SK-N-DZ (cell line): Measurements from ENCODE around the gene COASY.
"Not testable (repeated sequence)": the region's sequence is repeated elsewhere in the genome, so short reads cannot be mapped to it uniquely, and the experiment has no call there.

Source experiments
- DNase-seq: peaks from one replicate; pipeline ENCODE4 v3.0.0-alpha.2; 2015; ENCODE audit warnings: low spot score

The COASY gene

DNA sequence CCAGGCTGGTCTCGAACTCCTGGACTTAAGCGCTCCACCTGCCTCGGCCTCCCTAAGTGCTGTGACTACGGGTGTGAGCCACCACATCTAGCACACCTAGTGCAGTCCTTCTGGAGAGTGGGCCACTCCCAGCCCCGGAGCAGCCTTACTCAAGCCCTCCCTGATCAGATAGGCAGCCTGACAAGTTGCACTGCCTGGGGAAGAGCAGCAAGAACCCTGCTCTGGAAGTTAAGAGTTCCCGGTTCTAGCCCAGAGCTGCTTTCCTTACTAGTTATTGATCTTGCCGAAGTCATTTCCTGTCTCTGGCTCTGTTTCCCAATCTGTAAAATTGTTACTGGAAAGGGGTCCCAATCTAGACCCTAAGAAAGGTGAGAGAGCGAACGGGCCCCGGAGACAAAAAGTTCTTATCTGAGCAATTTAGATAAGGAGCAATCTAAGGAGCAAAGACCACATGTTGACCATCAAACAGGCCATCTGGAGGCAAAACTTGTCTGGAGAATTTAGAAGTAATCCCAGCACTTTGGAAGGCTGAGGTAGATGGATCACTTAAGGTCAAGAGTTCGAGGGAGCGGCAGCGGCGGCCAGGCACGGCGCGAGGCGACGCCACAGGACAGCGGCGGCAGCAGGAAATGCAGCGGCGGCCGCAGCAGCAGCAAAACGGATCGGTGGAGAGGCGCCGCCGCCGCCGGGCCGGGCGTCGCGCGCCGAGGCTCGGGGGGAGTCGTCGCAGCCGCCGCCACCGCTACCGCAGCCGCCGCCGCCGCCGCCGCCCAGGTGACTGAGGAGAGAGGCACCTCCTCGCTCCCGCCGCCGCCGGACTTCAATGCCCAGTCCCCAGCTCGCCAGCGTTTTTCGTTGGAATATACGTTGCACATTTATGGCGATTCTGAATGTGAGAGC lies 30.2 kb upstream of the COASY start:
- DNase-seq, result peak; percentile 64

DNA sequence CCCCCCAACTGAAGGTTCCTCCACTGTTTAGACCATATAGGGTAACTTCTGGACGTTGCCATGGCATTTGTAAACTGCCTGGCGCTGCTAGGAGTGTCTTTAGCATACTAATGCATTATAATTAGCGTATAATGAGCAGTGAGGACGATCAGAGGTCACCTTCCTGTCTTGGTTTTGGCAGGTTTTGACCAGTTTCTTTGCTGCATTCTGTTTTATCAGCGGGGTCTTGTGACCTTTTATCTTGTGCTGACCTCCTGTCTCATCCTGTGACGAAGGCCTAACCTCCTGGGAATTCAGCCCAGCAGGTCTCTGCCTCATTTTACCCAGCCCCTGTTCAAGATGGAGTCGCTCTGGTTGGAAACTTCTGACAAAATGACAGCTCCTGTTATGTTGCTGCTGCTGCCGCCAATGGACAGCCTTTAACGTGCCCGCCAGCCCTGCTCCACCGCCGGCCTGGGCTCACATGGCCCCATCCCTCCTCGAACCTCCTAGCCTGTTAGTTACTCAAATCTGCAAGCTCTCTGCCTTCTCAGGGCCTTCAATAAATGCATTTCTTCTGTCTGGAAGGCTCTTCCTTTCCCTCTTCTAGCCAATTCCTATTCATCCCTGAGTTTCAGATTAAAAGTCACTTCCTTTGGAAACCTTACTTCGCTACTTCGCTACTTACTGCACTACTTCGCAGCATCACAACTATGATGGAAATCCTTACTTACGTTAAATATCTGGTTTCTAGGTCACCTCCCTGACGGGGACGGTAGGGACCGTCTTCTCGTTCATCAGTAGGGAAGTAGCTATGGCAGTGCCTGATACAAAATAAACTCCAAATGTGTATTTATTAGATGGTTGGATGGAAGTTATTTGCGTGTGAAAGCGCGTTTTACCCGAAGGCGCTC lies 26.5 kb upstream of the COASY start:
- DNase-seq, result peak; percentile 66

DNA sequence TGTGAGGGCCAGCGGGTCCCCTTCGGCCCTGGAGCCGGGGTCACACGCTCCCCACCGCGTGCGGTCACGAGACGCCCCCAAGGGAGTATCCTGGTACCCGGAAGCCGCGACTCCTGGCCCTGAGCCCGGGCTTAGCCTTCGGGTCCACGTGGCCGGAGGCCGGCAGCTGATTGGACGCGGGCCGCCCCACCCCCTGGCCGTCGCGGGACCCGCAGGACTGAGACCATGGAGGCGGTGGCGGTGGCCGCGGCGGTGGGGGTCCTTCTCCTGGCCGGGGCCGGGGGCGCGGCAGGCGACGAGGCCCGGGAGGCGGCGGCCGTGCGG lies 25.9 kb upstream of the COASY start, which contains the start of gene NAGLU:
NAGLU (plus strand) TSS at position 194 of the 324 bp plus-strand sequence; CDS start at position 226, 32 bp downstream.
- peak; percentile 92 for DNase-seq

DNA sequence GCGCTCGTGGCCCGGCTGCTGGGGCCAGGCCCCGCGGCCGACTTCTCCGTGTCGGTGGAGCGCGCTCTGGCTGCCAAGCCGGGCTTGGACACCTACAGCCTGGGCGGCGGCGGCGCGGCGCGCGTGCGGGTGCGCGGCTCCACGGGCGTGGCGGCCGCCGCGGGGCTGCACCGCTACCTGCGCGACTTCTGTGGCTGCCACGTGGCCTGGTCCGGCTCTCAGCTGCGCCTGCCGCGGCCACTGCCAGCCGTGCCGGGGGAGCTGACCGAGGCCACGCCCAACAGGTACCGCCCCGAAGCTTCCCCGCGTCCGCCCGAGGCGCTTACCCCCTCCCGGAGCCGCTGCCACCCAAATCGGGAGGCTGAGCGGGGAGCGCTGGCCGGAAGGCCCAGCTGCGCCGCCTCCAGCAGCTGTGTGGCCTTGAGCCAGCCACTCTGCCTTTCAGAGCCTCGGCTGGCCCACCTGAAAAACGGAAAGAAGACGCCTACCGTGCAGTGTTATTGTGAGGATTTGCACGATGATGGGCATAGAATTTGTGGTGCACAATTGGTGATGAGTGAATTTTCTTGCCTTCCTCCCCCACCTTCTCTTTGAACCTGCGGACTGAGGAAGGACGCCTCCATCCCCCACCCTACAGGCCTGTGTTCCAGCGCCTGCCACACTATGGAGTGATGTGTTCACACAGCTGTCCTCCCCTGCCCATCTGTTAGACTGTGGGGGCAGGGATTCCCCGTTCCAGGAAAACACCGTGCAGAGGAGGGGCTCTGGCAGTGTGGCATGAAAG lies 25.4 kb upstream of the COASY start:
- peak; percentile 79 for DNase-seq

DNA sequence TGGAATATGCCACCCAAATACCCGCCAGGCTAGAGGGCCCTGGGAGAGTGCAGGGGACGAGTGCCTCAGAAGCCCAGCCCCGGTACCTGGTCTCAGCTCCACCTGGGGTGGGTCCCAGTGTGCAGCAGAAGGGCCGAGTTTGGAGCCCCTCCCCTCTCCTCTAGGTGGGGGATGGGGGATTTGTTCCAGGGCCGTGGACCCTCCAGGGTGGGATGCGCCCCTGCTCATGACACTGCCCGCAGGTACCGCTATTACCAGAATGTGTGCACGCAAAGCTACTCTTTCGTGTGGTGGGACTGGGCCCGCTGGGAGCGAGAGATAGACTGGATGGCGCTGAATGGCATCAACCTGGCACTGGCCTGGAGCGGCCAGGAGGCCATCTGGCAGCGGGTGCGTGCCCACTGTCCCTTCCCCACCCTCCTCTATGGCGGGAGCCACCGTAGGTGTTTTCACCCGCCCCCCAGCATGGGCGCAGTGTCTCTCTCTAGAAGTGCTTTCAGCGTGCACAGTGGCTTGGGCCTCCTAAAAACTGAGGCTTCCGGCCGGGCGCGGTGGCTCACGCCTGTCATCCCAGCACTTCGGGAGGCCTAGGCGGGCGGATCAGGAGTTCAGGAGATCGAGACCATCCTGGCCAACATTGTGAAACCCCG lies 24.7 kb upstream of the COASY start:
- no peak for DNase-seq

DNA sequence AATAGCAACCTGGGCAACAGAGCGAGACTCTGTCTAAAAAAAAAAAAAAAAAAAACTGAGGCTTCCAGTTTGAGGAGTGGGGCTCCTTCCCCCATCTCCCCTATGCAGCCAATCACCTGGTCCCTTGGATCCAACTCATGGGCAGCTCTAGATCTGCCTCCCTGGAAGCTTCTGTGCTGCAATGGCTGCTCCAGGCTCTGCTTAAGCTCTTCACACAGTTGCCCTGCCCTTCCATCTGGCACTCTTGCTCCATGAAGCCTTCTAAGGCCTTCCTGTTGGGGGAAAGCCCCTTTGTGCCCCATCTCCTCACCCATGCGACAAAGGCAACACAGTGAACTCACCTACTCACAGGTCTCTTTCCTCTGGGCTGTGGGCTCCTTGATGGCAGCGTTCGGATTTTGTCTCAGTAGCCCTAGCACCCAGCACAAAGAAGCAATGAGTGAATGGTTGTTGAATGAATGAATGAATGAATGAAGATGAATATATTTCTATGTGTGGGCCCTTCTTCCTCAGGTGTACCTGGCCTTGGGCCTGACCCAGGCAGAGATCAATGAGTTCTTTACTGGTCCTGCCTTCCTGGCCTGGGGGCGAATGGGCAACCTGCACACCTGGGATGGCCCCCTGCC lies 24.0 kb upstream of the COASY start:
- DNase-seq, result no peak

DNA sequence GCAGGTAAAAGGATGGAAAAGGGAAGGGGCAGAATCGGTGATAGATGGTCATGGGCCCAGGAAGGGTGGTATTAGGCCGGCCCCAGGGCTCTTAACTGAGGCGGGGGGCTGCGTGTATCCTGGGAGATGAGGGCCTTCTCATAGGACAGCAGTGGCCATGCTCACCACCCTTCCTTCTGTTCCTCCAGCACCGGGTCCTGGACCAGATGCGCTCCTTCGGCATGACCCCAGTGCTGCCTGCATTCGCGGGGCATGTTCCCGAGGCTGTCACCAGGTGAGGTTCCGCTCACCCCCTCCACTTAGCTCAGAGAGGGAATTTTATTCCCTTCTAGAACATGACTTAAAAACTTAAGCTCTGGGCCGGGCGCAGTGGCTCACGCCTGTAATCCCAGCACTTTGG lies 23.5 kb upstream of the COASY start:
- DNase-seq, result no peak

DNA sequence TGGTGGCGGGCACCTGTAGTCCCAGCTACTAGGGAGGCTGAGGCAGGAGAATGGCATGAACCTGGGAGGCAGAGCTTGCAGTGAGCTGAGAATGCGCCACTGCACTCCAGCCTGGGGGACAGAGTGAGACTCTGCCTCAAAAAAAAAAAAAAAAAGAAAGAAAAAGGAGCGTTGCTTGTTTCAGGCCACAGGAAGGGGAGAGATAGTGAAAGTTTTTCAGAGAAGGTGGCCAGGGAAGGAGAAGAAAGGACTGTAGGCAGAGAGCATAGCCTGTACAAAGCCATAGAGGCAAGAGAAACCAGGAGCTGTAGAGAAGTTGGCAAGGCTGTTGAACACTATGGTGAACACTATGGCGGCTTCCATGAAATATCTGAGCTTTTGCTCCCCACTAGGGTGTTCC lies 21.4 kb upstream of the COASY start:
- DNase-seq, result not testable (repeated sequence)

DNA sequence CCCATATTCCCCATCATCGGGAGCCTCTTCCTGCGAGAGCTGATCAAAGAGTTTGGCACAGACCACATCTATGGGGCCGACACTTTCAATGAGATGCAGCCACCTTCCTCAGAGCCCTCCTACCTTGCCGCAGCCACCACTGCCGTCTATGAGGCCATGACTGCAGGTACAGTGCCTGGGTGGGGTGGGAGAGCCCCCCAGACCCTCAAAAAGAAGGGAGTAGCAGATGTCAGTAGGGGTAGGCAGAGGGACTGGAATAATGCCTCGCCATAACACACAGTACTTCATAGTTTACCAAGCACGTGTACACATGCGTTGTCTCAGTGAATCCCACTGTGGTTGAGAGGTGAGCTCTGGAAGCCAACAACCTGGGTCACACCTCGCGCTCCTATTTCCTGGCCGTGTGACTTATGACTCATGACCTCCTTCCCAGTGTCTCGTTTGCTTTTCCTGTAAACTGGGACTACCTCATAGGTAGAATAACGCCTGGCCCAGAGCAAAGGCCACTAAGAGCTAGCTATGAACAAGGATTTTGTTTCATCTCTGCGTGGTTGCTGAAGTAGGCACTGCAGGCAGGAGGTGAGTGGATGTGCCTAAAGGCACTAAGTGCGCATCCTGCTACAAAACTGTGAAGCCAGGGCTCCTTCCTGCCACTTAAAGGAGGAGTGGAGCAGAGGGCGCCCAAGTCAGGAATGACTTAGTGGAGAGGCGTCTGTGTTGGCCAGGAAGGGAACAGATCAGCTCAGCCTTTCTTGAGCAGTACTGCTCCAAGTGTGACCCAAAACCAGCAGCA lies 20.7 kb upstream of the COASY start:
- DNase-seq, result no peak

DNA sequence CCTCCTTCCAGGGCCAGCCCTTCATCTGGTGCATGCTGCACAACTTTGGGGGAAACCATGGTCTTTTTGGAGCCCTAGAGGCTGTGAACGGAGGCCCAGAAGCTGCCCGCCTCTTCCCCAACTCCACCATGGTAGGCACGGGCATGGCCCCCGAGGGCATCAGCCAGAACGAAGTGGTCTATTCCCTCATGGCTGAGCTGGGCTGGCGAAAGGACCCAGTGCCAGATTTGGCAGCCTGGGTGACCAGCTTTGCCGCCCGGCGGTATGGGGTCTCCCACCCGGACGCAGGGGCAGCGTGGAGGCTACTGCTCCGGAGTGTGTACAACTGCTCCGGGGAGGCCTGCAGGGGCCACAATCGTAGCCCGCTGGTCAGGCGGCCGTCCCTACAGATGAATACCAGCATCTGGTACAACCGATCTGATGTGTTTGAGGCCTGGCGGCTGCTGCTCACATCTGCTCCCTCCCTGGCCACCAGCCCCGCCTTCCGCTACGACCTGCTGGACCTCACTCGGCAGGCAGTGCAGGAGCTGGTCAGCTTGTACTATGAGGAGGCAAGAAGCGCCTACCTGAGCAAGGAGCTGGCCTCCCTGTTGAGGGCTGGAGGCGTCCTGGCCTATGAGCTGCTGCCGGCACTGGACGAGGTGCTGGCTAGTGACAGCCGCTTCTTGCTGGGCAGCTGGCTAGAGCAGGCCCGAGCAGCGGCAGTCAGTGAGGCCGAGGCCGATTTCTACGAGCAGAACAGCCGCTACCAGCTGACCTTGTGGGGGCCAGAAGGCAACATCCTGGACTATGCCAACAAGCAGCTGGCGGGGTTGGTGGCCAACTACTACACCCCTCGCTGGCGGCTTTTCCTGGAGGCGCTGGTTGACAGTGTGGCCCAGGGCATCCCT lies 18.5 kb upstream of the COASY start:
- no peak for DNase-seq

DNA sequence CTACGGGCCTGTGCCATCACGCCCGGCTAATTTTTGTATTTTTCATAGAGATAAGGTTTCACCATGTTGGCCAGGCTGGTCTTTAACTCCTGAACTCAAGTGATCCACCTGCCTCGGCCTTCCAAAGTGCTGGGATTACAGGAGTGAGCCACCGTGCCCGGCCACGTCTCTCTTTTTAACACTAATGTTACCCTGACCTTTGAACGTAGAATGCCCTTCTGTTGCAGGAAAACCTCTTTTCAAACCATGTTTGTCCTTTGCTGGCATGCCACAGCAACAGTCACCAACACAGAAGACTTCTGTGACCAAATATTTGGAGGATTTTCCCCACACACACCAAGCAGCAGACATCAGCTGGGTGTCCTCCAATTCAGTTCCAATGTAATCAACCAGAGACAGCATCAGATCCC lies 17.1 kb upstream of the COASY start:
- no peak for DNase-seq

DNA sequence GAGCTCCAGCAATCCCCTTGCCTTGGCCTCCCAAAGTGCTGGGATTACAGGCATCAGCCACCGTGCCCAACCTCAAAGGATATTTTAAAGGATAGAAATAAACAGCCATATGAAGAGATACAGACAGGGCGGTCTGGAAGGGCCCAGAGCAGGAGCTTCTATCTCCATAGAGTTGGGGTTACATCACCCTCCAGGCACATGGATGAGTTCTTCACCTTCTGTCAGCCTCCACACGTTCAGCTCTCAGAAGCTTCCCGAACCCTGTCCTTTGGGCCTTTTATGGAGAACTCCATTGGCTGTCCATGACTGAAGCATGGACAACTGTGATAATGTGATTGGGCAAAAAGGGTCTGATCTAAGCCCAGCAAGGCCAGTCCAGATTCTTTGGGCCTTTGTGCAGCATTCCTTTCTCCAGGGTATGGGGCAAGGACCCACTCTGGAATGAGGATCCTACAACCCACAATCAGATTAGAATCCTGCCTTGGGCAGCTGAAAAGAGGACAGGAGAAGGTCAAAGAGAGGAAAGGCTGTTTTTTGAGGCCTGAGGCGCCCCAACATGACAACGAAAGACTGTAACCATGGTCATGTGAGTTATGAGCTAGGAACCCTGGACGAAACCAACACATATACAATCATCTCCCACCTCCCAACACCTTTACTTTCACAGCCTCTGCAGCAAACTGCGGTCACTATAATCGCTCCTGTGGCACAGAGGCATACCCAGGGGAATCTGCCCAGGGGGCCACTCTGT lies 16.0 kb upstream of the COASY start:
- DNase-seq, result not testable (repeated sequence)

DNA sequence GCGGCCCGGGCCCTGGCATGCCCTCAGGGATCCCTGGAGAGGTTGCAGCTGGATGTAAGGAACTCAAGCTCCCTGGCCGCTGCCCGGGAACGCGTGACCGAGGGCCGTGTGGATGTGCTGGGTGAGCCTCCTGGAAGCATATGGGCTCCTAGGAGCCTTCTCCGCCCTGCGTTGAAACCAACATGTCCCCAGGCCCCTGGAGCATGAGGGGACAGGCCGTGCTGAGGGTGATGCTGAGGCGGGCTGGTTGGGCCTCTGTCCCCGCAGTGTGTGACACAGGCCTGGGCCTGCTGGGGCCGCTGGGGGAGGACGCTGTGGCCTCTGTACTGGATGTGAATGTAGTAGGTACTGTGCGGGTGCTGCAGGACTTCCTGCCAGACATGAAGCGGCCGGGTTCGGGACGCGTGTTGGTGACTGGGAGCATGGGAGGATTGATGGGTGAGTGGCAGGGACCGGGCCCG lies 14.9 kb upstream of the COASY start:
- no peak for DNase-seq

DNA sequence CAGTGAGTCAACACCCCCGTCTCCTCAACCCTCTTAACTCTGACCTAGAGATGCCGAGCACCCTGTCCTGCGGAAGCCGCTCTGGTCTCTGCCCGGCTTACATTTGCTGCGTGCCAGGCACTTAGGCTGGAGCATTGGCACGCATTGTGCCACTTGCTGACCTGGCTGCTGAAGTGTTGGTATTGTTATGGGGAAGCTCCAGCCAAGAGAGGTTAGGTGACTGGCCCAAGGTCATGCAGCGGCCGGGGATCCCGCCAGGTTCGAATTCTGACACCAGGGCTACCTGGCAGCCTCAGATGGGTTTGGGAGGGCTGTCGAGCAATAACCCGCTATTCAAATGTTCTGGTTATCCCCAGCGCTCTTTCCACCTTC lies 14.3 kb upstream of the COASY start:
- no peak for DNase-seq

DNA sequence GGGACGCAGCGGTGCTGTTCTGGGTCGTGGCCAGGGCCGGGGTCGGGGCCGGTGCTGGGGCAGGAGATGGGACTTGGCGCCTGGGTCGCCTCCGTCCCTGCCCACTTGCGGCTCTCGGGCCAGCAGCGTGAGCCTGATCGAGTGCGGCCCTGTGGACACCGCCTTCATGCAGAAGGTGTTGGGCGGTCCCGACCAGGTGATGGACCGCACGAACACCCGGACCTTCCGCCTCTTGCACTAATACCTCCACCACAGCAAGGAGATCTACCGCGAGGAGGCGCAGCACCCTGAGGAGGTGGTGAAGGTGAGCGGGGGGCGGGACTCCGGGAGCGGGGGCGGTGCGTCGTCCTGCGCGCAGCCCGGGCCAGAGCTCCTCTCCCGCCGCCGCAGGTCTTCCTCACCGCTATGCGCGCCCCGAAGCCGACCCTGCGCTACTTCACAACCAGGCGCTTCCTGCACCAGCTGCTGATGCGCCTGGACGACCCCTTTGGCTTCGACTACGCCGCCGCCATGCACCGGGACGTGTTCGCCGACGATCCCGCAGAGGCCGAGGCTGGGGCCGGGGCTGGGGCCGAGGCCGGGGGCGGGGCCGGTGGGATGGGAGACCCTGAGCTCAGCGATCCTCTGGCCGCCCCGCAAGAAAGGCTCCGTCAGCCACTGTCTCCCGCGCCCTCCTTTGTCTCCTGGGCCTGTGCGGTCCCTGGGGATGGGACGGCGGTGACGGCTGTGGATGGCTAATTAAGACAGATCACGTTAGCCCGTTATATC lies 13.7 kb upstream of the COASY start:
- DNase-seq, result peak; percentile 87

DNA sequence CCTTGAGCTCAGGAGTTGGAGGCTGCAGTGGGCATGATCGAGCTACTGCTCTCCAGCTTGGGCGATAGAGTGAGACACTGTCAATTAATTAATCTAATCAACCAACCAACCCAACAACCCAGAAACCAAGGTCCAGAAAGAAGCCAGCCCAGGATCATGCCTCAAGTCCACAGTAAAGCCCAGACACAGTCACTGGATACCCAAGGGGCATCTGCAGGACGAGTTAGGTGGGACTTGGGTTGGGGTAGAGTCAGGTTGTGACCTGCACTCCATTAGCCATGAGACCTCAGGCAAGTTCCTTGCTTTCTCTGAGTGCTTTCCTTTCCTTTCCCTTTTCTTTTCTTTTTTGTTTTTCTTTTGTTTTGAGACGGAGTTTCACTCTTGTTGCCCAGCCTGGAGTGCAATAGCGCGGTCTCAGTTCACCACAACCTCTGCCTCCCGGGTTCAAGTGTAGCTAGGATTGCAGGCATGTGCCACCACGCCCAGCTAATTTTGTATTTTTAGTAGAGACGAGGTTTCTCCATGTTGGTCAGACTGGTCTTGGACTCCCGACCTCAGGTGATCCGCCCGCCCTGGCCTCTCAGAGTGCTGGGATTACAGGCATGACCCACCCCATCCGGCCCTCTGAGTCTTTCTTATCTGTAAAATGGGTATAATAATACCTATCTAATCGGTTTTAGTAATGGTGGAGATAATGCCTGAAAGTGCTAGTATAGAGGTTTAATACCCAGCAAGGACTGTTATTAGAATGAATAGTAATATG lies 12.8 kb upstream of the COASY start:
- no peak for DNase-seq

DNA sequence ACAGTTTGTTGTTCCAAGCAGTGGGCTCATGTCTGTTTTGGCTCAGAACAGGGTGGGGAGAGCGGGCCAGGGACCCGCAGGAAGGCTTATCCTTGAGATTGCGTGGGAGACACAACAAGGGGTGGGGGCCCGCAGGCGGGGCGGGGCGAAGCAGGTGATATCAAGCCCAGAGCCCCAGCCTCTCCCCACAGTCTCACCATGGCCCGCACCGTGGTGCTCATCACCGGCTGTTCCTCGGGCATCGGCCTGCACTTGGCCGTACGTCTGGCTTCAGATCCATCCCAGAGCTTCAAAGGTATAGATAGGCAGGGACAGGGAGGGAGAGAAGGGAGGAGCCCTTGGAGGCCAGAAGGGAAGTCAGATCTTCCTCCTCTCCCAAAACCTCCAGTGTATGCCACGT lies 9.2 kb upstream of the COASY start, which contains the start of gene HSD17B1:
HSD17B1 (plus strand) TSS at position 188 of the 400 bp plus-strand sequence; CDS start at position 199, 11 bp downstream.
- DNase-seq, result not testable (repeated sequence)
